Kasumi-1 (cell line): ENCODE data around the gene FAHD2A.
"Not testable (repeated sequence)": the region's sequence is repeated elsewhere in the genome, so short reads cannot be mapped to it uniquely, and the experiment has no call there.

Experiments
- DNase-seq, 2 experiments: peaks; one replicate each; lab custom pipeline; 2025; lab: John Stamatoyannopoulos, UW

The FAHD2A gene

DNA sequence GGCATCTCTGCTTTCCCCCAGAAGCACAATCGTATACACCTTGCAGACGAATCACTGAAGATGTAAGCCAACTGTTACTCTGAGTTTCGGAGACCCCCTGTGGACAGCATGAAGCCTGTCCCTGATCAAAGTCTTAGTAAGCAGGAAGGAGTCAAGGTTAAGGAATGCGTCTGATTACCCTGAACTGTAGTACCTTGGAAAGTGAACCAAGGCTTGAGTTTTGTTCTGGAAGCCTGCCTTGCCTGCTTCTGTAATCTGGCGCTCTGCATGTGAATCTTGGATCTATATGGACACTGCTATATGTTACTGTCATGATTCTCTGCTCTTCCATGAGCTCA, 33.3 kb downstream of the FAHD2A start:
- not testable (repeated sequence) for DNase-seq

DNA sequence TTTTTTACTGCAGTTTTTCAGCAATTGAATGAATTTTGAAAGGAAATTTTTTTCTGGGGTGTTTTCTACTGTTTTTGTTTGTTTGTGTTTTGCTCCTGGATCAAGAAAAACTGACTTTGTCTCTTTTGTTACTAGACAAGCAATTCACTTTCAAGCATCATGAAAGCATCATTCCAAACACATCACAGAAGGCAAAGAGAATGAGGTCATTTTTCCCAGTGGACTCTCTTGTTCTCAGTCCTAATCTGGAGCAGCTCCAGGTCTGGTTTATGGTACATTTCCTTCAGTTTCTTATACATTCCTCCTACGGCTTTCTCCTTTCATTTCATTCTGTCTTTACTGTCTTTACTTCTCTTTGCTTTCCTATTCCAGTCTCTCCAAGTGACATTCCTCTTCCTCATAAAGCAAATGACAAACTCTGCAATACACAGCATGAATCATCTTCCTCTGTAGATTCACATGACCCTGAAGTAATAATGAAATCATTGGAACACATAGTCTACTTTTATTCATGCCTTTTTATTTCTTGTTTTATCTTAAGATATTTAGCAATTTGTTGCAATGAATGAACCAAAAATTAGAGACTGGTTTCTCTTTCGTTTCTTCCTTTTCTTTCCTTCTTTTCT, 40.1 kb downstream of the FAHD2A start:
- not testable (repeated sequence) for DNase-seq

DNA sequence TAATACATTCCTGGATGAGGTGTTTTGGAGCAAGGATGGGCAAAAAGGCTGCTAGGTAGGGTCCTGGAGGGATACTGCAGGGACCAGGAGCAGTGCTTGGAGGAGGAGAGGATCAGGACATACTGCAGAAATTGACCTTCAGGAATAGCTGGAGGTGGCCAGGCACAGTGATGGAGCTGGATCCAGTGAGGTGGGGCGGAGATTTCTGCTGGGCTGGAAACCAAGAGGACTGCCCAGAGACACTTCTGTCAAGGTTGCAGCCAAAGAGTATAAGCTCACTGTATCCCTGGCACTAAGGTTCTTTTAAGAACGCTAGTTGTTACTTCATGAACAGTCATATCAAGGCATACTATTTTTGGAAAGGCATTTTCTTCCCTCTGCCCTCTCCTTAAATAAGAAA, 42.8 kb downstream of the FAHD2A start:
- not testable (repeated sequence) for DNase-seq

DNA sequence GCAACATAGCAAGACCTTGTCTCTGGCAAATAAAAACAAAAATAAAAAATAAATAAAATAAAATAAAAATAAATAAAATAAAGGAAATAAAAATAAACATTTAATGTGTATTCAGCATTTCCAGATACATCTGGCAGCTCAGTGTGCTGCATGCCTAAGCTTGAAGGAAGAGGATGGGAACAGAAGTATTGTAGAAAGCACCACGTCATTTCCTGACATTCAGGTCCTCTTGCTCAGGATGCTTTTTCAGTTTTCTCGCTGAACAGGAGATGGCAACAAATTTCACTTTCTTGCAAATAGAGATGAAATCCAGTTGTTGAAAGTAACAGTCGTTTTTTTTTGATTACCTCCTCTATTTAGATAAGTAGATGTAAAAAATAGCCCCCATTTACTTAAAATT, 60.8 kb downstream of the FAHD2A start:
- DNase-seq, result not testable (repeated sequence)
